SH-SY5Y (cell line): Measurements from ENCODE around the gene SNAP91.

ENCODE experiments used
- GATA2 ChIP-seq: IDR thresholded peaks from 2 replicates; pipeline ENCODE4 v1.6.1; 2011; ENCODE audit warnings: mild to moderate bottlenecking, low read depth, low read length
- GATA3 ChIP-seq: IDR thresholded peaks from 2 replicates; pipeline ENCODE4 v1.6.1; 2011; ENCODE audit warnings: low read depth, mild to moderate bottlenecking, low read length, moderate library complexity

Gene SNAP91

DNA sequence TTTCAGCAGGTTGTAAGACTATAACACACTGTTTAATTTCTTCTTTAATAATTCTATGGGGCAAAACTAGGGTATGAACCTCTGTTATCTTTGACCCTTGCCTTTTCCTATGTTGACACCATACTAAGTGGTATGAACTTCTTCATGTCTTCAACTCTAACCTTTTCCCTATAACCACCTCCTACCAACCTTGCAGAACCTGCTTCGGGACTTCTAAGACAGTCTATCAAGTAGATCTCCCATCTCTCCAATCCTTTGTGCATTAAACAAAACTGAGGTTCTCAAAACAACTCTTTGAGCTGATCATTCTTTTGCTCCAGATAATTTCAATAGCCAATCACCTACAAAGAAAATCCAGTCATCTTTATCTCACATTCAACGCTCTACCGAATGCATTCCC, 23.4 kb downstream of the SNAP91 start:
- no peak for TF ChIP-seq GATA3
- no peak for TF ChIP-seq GATA2

DNA sequence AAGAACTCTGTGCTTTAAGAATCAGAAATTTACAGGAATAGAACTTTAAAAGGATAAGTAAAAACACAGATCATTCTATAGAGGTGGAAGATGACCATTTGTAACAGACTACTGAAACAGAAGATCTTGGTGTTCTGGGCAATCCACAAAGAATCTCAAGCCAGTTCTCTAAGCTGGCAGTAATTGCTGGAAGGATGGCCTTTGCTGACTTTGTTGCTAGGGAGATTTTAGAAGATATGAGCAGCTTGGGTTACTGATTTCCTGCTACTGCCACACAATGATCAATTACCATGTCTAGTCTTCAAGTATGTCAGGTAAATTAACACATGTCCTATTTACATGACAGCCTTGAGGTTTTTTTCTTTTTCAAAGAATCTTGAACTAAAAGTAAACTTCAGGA, 31.1 kb downstream of the SNAP91 start:
- TF ChIP-seq GATA2 (no peak), GATA3 (no peak)

DNA sequence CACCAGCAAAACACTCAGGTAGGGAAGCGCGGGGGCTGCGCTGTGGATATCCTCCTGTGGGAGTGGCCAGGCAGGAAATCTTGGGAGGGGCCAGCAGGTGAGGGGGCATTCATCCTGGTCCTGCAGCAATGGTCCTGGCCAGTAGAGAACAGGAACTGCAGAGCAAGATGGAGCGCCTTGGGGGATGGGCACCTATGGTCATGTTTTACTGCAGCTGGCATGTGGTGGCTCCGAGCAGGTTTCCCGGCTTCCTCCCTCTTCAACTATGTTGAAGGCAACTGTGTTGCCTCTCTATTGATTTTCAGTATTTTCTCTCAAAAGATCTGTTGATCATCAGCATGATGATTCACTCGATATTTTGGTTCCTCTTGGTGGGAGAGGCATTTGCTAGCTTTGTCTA, 70.9 kb downstream of the SNAP91 start:
- TF ChIP-seq GATA2 (no peak), GATA3 (no peak)

DNA sequence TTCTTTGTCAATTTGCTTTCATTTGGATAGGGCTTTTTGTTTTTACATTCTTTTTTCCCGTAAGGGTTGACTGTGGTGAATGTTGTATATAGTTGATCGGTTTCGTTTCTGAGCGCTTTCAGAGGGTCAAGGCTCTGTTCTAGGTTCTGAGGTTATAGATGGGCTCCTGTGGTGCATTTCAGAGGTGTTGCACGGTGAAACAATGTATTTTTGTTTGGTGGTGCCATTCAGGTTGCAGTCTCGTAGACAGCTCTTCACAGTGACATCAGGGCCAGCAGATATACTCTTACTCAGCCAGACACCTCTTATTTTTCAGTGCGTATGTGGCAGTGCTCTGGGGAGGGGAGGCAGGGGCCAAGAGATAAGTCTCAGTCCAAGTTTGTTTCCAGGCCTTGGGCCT, 72.1 kb downstream of the SNAP91 start:
- no peak for TF ChIP-seq GATA2
- TF ChIP-seq GATA3: no peak

DNA sequence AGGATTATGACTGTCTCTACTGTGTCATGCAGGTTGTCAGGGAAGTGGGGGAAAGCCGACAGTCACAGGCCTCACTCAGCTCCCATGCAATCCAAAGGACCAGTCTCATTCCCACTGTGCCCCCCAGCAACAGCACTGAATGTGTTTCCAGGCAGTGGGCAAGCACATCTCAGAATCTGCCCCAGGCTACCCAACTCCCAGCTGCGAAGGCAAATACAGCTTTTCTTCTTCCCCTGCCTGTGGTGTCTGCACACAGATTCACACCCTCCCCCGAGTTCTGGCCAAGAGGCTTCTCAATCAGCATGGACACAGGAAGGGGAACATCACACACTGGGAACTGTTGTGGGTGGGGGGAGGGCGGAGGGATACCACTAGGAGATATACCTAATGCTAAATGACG, 75.3 kb downstream of the SNAP91 start:
- TF ChIP-seq GATA2 (no peak), GATA3 (no peak)

DNA sequence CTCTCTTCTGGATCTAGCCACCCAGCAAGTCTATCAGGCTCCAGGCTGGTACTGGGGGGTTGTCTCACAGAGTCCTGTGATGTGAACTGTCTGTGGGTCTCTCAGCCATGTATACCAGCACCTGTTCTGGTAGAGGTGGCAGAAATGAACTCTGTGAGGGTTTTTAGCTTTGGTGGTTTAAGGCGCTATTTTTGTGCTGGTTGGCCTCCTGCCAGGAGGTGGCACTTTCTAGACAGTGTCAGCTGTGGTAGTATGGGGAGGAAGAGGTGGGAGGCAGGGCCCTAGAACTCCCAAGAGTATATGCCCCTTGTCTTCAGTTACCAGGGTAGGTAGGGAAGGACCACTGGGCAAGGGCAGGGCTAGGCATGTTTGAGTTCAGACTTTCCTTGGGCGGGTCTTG, 75.8 kb downstream of the SNAP91 start:
- TF ChIP-seq GATA3: no peak
- TF ChIP-seq GATA2: no peak

DNA sequence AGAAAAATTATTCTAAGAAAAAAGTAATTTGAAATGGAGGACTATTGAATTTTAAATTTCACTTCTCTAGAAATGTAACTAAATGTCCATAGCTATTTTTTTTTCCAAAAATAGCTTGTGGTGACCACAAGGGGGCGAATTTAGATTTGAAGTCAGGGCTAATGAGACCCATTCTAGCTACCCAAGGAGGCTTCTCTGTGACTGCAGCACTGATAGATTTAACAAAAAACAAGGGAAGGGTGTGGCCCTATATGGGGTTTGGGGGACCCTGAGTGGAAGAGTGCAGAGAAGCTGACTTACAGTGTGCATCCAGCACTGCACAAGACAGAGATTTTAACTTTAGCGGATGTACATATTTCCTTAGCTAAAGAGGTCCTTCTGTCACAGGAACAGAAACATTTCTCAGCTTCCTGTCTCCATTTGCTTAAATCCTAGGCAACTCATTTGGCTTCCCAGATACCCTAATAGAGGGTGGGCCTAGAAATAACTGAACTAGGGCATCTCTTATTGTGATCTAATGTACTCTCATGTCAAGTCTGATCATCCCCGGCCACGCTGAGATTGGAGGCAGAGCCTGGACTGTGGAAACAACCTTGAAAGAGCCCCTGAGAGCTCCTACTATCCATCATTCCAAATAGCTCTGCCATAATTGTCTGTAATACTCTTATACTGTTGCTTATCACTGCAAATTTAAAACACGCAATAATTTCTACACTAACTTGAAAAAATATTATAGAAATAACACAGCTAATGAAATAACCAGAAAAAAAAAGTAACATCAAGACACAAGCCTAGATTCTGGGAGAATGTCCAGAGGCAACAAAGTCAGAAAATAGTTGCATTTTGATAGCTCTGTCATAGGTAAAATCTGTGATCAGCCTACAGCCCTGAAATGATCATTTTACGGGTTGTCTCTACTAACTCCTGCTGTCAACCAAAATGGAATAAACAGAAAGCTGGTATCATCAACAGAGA, 93.6 kb downstream of the SNAP91 start:
- TF ChIP-seq GATA2 (peak; percentile 93), GATA3 (peak; percentile 83)

DNA sequence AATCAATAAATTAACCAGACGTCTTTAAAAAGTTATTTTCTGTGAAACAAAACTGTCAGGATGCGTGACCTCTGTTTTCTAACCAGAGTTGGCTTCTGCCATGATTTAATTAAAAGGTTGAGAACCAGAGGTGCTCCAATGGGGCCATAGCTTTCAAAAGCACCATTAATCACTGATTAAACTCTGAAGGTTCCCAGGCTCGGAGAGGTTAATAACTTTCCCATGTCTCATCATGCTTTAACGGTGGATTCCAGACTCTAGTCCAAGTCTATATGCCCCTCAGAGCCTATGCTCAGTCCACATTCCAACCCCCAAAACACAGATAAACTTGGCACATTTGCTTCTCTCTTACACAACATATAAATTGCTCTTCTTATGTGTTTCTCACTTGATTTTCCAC, 95.5 kb downstream of the SNAP91 start:
- no peak for TF ChIP-seq GATA2
- TF ChIP-seq GATA3: no peak

DNA sequence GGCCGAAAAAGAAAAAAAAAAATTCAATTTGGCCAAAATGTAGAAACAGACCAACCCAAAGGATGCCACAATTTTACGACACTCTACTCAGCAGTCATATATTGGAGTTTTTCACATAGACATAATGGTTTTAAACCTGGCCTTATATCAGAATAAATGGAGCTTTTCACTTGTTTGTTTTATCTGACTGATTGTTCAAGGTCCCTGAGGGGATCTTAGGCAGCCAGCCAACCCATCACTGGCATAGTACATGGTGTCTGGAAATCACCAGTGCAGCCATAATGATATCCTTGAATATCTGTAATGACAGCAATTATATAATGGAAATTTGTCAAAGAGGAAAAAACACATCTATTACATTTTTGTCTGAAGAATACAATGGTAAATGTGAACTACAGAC, 99.7 kb downstream of the SNAP91 start:
- peak; percentile 83 for TF ChIP-seq GATA2
- TF ChIP-seq GATA3: peak; percentile 59; the same call in 1 of the 2 replicates

DNA sequence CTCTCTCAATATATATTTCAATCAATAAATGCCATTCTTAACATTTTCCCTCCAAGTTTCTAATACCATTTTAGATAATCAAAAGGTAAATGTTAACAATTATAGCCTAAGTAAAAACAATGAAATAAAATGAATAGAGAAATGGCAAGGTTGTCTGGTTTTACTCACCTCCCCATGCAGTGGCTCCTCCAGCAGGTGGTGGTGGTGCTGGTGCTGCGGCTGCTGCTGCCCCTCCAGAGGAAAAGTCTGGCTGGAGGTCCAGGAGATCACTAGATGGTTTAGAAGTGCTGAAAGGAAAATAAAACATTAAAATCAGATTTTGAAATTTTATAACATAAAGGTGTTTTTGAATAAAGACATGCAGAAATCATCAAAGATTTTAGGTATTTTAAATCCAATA, 103.4 kb downstream of the SNAP91 start:
- TF ChIP-seq GATA3: no peak
- no peak for TF ChIP-seq GATA2

DNA sequence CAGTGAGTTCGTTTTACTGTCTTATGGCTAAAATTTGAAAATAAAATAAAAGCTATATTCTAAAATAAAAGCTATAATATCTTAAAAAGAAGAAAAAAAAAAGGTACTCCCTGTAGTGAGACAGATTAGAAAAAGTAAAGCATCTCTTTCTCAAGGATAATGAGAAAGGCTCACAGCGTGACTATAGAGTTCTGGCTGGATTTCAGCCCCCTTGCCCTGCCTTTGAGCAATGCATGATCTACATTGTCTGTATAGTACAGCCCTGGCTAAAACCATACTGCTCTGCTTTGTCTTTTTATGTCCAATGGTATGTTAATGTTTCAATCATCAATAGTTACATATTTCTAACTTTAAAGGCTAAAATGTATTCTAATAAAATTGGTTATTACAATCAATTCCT, 105.3 kb downstream of the SNAP91 start:
- TF ChIP-seq GATA2 (no peak), GATA3 (no peak)

DNA sequence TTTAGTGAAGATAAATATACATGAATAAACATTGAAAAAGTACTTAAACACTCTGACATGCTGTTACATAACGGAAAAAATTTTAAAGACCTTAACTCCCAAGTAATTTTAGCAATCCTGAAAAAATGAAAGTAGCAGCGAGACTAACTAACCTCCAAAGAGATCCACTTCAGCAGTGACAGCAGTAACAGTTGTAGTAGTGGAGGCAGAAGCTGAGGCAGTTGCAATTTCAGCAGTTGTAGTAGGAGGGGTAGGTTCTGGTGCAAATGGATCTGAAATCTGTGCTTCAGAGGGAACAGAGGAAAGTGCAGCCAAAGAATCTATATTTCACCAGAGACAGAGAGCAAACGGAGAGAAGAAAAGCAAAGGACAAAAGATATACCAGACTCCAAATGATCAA, 107.8 kb downstream of the SNAP91 start:
- TF ChIP-seq GATA3: no peak
- TF ChIP-seq GATA2: no peak

DNA sequence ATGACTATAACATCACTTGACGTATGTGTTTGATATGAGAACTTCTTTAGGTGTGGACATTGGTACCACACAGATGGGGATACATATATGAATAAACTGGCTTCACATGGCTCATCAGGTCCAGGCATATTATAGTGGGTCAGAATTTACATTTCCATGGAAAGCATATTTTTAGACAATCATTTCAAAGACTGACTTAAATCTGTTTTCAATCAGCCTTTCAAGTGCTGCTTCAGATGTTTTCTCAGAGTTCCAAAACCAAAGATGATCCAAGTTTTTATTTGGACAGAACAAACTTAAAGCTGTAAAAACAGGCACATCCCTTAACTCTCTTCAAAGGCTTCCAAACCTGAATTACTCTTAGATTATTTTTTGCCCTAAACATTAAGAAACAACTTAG, 108.4 kb downstream of the SNAP91 start:
- TF ChIP-seq GATA2: no peak
- TF ChIP-seq GATA3: no peak

DNA sequence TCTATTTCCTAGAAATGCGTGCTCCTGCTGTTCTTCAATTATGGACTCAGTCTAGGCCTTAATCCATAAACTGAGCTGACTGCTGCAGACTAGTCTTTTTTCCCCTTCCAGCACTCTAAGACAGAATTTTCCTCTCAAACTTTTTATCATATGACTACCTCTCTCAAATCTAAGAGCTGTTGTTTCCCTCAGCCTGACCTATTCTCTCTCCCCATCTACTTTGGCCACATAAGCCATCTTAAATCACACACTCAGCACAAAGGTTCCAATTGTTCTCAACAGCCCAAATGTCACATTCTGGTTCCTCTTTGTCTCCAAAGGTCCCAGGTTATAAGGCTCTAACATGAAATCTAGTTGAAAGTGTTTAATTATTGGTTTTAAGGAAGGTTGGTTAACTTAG, 111.4 kb downstream of the SNAP91 start:
- no peak for TF ChIP-seq GATA2
- no peak for TF ChIP-seq GATA3

DNA sequence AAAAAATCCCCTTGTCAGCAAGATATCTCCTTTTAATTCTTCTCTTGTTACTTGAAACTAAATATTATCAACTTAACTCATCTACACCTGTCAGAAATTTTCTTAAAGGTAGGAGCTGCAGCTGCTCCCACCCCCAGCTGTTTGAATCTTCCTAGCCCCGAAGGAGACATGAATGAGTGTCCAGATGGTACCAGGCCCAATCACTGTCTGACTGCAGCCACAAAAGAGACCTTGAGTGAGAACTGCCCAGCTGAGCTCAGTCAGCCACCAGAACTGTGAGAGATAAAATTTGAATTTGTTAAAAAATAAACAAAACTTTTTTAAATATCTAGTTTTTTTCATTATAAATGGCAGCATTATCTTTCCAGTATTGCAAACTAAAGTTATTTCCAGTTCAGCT, 111.8 kb downstream of the SNAP91 start:
- TF ChIP-seq GATA2: no peak
- TF ChIP-seq GATA3: no peak

DNA sequence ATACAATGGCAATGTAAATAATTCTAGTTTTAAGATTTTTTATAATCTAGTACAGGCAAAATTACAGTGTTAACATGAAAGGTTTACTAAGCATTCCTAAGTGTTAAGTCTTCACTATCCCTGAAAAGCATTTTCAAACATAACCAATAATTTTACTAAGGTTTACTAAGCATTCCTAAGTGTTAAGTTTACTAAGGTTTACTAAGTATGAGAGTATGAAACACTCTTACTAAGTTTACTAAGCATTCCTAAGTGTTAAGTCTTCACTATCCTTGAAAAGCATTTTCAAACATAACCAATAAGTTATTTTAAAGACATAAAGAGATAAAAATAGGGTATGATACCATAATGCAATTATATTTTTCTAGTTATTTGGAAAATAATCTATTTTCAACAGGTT, 114.0 kb downstream of the SNAP91 start:
- TF ChIP-seq GATA3: no peak
- TF ChIP-seq GATA2: no peak

DNA sequence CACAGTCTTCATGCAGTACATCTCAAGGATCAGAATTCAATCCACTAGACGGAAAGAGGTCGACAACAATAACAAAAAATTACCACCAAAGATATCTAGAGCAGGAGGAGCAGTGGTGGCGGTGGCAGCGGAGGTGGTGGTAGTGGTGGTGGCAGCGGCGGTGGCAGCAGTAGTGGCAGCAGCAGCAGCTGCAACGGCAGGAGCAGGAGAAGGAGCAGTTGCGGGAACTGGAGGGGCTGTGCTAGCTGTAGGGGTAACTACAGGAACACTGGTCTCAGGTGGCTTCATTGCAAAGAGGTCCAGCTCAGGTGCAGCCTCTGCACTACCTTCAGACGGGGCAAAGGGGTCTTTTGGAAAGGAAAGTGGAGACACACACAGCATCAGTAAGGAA, 115.5 kb downstream of the SNAP91 start:
- TF ChIP-seq GATA3 (no peak), GATA2 (no peak)
